ENCODE results near the gene ABAT. TPM values are rescaled to one million over a fixed set of nuclear protein-coding genes. Genes with fewer than 3 reads are reported as not detected.

The ABAT gene
- total RNA-seq, 4 donors from 2014 or later, result 2.0 to 8.5 (median 5.9) TPM

- no peak overlapping the region for H3K4me3 ChIP-seq
- H3K36me3 ChIP-seq, result no peaks in the 10 kb centered on the region
- peaks cover 14% of the 10 kb centered on the region for H3K4me1 ChIP-seq
- no peak overlapping the region for H3K27ac ChIP-seq
- H3K9me3 ChIP-seq, result no peaks in the 10 kb centered on the region
- peak in 1 of 2 donors; percentile 8 for DNase-seq (ENCODE audit: low spot score in 2 of 2)
- TF ChIP-seq EP300 (IDR thresholded peaks at IDR 0.05), result no peak
- TF ChIP-seq POLR2AphosphoS5 (IDR thresholded peaks at IDR 0.05), result no peak
- no peak for TF ChIP-seq POLR2A (IDR thresholded peaks at IDR 0.05)
- H3K27me3 ChIP-seq, result no peaks in the 10 kb centered on the region
- WGBS, result 72% methylated on average over 13 of the region's 13 CpGs
Observed at GRCh38 chr16:8727857-8728618, 53.6 kb downstream of the ABAT start.

DNA sequence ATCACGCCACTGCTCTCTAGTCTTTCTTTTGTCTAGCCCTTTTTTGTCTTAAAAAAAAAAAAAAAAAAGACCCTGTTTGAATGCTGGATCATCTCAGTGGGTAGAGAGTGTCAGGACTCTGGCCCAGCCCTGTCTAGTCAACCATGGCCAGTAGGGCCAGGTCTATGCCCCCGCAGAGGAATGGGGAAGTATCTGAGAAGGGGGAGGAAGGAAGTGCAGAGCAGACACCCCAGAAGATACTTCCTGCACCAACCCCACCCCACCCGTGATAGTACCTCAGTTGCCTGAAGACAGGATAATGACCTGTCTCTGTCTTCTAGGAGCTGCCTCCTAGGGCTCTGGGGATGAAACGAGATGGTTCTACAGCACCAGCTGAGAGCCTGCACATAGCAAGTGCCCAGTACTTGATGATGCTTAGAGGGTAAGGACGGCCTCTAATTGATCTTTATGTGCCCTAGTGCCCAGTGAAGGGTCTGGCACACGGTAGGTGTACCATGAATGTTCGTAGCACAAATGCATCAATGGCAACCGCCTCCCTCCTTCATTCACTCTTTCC lies 55.4 kb downstream of the ABAT start:
- Histone ChIP-seq H3K4me1 (peaks cover 14% of the 10 kb centered on the region), H3K9me3 (no peaks in the 10 kb centered on the region), H3K27ac (no peak overlapping the region), H3K27me3 (no peaks in the 10 kb centered on the region), H3K4me3 (no peak overlapping the region), H3K36me3 (no peaks in the 10 kb centered on the region)
- DNase-seq (ENCODE audit: low spot score in 2 of 2), result peak in 1 of 2 donors; percentile 29
- 55% methylated on average over 8 of the region's 8 CpGs for WGBS
- TF ChIP-seq POLR2A (IDR thresholded peaks at IDR 0.05) (no peak), POLR2AphosphoS5 (IDR thresholded peaks at IDR 0.05) (no peak), EP300 (IDR thresholded peaks at IDR 0.05) (no peak)
- TF ChIP-seq, protein P1, sequence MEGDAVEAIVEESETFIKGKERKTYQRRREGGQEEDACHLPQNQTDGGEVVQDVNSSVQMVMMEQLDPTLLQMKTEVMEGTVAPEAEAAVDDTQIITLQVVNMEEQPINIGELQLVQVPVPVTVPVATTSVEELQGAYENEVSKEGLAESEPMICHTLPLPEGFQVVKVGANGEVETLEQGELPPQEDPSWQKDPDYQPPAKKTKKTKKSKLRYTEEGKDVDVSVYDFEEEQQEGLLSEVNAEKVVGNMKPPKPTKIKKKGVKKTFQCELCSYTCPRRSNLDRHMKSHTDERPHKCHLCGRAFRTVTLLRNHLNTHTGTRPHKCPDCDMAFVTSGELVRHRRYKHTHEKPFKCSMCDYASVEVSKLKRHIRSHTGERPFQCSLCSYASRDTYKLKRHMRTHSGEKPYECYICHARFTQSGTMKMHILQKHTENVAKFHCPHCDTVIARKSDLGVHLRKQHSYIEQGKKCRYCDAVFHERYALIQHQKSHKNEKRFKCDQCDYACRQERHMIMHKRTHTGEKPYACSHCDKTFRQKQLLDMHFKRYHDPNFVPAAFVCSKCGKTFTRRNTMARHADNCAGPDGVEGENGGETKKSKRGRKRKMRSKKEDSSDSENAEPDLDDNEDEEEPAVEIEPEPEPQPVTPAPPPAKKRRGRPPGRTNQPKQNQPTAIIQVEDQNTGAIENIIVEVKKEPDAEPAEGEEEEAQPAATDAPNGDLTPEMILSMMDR (IDR thresholded peaks at IDR 0.05), result no peak

DNA sequence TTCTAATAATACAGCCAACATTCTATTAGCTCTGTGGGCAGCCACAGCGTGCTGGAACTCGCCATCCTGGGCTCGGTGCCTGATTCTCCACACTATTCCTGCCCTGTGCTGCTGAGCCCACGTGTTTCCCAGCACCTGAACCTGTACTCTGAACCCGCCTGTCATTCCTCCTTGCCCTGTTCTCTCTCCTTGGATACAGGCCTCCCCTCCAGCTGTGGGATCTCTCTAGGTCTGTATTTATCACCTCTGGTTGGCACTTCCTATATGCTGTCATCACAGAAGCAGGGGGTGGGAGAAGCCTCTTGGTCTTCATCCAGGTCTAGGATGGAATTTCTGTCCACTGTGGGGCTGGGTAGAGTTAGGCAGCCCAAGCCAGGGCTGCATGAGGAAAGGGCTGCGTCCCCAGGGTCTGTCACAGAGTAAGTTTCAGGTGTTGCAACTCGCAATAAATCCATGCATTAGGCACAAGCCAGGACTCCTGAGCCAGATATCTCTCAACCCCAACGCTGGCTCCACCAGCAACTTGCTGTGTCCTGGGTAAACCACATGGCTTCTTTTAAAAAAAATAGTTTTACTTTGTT lies 56.0 kb downstream of the ABAT start:
- Histone ChIP-seq H3K4me1 (peaks cover 14% of the 10 kb centered on the region), H3K9me3 (no peaks in the 10 kb centered on the region), H3K4me3 (no peak overlapping the region), H3K36me3 (no peaks in the 10 kb centered on the region), H3K27ac (no peak overlapping the region), H3K27me3 (no peaks in the 10 kb centered on the region)
- no peak for TF ChIP-seq POLR2A (IDR thresholded peaks at IDR 0.05)
- no peak for TF ChIP-seq EP300 (IDR thresholded peaks at IDR 0.05)
- no peak for TF ChIP-seq POLR2AphosphoS5 (IDR thresholded peaks at IDR 0.05)
- TF ChIP-seq, protein P1 (IDR thresholded peaks at IDR 0.05), result no peak
- peak in 1 of 2 donors; percentile 44 for DNase-seq (ENCODE audit: low spot score in 2 of 2)
- WGBS, result 51% methylated on average over 8 of the region's 8 CpGs

DNA sequence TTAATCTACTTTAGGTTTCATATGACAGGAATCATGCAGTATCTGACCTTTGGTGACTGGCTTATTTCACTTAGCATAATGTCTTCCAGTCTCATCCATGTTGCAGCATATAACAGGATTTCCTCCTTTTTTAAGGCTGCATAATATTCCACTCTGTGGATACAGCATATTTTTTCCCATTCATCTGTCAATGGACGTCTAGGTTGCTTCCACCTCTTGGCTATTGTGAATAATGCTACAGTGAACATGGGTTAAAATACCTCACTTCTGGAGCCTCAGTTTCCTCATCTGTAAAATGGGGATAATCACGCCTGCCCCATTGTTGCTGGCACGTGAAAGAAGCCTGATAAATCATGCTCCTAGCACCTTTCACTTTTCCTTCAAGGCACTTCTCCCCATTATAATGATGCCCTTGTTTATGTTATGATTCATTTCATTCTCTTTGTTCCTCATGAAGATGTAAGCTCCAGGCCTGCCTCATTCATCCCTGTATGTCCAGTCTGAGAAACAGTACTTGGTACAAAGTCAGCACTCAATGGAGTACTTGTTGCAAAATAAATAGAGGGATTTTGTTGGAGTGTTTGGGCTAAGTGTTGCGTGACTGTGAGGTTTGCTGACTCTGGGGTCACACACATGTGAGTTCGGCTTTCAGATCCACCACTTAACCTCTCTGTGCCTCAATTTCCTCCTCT lies 59.6 kb downstream of the ABAT start:
- Histone ChIP-seq H3K4me1 (peaks cover 14% of the 10 kb centered on the region), H3K27me3 (no peaks in the 10 kb centered on the region), H3K4me3 (no peak overlapping the region), H3K27ac (no peak overlapping the region), H3K36me3 (no peaks in the 10 kb centered on the region), H3K9me3 (no peaks in the 10 kb centered on the region)
- peak in 1 of 2 donors; percentile 1 for DNase-seq (ENCODE audit: low spot score in 2 of 2)
- WGBS, result 96% methylated on average over 5 of the region's 5 CpGs
- TF ChIP-seq, protein P1 (IDR thresholded peaks at IDR 0.05), result no peak
- no peak for TF ChIP-seq POLR2AphosphoS5 (IDR thresholded peaks at IDR 0.05)
- no peak for TF ChIP-seq POLR2A (IDR thresholded peaks at IDR 0.05)
- TF ChIP-seq EP300 (IDR thresholded peaks at IDR 0.05), result no peak

GRCh38 chr16:8735574-8735973 lies 61.2 kb downstream of the ABAT start:
- no peaks in the 10 kb centered on the region for H3K9me3 ChIP-seq
- DNase-seq (ENCODE audit: low spot score in 2 of 2), result peak in 1 of 2 donors; percentile 22
- no peak overlapping the region for H3K27ac ChIP-seq
- peaks cover 4% of the 10 kb centered on the region for H3K4me1 ChIP-seq
- TF ChIP-seq, protein P1 (IDR thresholded peaks at IDR 0.05), result no peak
- TF ChIP-seq POLR2A (IDR thresholded peaks at IDR 0.05) (no peak), POLR2AphosphoS5 (IDR thresholded peaks at IDR 0.05) (no peak), EP300 (IDR thresholded peaks at IDR 0.05) (no peak)
- H3K36me3 ChIP-seq, result no peaks in the 10 kb centered on the region
- H3K27me3 ChIP-seq, result no peaks in the 10 kb centered on the region
- H3K4me3 ChIP-seq, result no peak overlapping the region
- 91% methylated on average over 5 of the region's 5 CpGs for WGBS
